Gastrocnemius medialis (tissue), 4 donors: ENCODE data around the gene CHDH.

Experiments used
- POLR2A ChIP-seq, 2 donors: fragments of 450-650 bp; IDR thresholded peaks; one replicate each; pipeline ENCODE4 v1.6.1; 2017; ENCODE audit warnings: antibody characterized with exemption in 2 of 2, mild to moderate bottlenecking in 2 of 2, moderate library complexity in 2 of 2
- TF ChIP-seq, protein P1 (sequence below), 5 experiments: fragments of 450-650 bp in 3 of 5; fragments of 200-600 bp in 2 of 5; sonication (generic) in 2 of 5; IDR thresholded peaks in 4 of 5; conservative IDR thresholded peaks in 1 of 5; 1 replicate in 4 of 5; 2 replicates in 1 of 5; pipeline ENCODE4 v1.5.1; 2016 to 2019; ENCODE audit warnings: antibody characterized with exemption in 5 of 5, mild to moderate bottlenecking in 3 of 5, moderate library complexity in 3 of 5

DNA sequence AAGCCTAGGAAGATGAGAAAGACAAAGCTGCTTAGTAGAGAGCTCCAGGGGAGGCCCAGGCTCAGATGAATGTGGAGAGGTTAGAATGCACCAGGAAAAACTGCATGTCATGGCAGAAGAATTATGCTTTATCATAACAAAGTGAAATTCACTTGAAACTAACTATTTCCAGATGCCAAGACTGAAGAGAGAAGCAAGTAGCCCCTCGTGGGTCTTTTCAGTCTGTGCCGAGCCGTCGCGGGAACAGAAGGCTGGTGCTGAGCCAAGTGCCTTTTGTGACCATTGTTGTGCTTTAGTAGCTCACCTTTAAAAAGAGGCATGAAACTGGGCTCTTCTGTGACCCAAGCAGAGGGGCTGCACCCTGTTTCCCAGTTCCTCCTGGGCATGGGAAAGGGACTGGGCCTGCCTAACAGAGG is 73.2 kb downstream of the CHDH start:
- TF ChIP-seq, protein P1, sequence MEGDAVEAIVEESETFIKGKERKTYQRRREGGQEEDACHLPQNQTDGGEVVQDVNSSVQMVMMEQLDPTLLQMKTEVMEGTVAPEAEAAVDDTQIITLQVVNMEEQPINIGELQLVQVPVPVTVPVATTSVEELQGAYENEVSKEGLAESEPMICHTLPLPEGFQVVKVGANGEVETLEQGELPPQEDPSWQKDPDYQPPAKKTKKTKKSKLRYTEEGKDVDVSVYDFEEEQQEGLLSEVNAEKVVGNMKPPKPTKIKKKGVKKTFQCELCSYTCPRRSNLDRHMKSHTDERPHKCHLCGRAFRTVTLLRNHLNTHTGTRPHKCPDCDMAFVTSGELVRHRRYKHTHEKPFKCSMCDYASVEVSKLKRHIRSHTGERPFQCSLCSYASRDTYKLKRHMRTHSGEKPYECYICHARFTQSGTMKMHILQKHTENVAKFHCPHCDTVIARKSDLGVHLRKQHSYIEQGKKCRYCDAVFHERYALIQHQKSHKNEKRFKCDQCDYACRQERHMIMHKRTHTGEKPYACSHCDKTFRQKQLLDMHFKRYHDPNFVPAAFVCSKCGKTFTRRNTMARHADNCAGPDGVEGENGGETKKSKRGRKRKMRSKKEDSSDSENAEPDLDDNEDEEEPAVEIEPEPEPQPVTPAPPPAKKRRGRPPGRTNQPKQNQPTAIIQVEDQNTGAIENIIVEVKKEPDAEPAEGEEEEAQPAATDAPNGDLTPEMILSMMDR (IDR thresholded peaks at IDR 0.05 in 4 of 5, conservative IDR thresholded peaks at IDR 0.05 in 1 of 5) = no peak
- TF ChIP-seq POLR2A (IDR thresholded peaks at IDR 0.05) = no peak
